ENCODE data around the gene WDR27.

GRCh38 chr6:169426611-169427010 is 275.2 kb downstream of the WDR27 start:
- TF ChIP-seq TAF1 (IDR thresholded peaks at IDR 0.05; ENCODE audit: borderline replicate concordance, insufficient read depth, low read length): no peak
- no peak for TF ChIP-seq FOXP2 (optimal IDR thresholded peaks at IDR 0.05; ENCODE audit: borderline replicate concordance, extremely low read depth, extremely low read length, insufficient read depth)
- TF ChIP-seq POLR2AphosphoS5 (IDR thresholded peaks at IDR 0.05; ENCODE audit: low read depth, low read length): no peak
